Sigmoid colon (tissue), 4 donors: Measurements from ENCODE around the gene HTR6.

Experiments used
- CTCF ChIP-seq, 4 experiments: fragments of 450-650 bp in 3 of 4; fragments of 200-600 bp in 1 of 4; IDR thresholded peaks; one replicate each; pipeline ENCODE4 v1.5.1; 2016 to 2019; ENCODE audit warnings: antibody characterized with exemption in 4 of 4, mild to moderate bottlenecking in 3 of 4, moderate library complexity in 2 of 4
- POLR2A ChIP-seq, 2 donors: fragments of 450-650 bp; IDR thresholded peaks; one replicate each; pipeline ENCODE4 v1.6.1; 2016; ENCODE audit warnings: antibody characterized with exemption in 2 of 2, mild to moderate bottlenecking in 2 of 2, moderate library complexity in 2 of 2
- POLR2AphosphoS5 ChIP-seq, 4 donors: sonication (generic); formaldehyde crosslinking; IDR thresholded peaks; one replicate each; pipeline ENCODE4 v1.6.1; 2017; ENCODE audit warnings: antibody characterized with exemption in 4 of 4

- TF ChIP-seq CTCF (IDR thresholded peaks at IDR 0.05): no peak
- no peak for TF ChIP-seq POLR2AphosphoS5 (IDR thresholded peaks at IDR 0.05)
- TF ChIP-seq POLR2A (IDR thresholded peaks at IDR 0.05): no peak
Observed at GRCh38 chr1:19720973-19721372, 56.3 kb downstream of the HTR6 start.
